GM18511 (cell line): ENCODE data around the gene ITGAE.

Experiments
- ATAC-seq: cut with Tn5 transposase; IDR thresholded peaks from one replicate; pipeline ENCODE4 v1.9.1; 2021; ENCODE audit warnings: mild to moderate bottlenecking, moderate library complexity; ENCODE audit not compliant: unreplicated experiment

ITGAE gene

DNA sequence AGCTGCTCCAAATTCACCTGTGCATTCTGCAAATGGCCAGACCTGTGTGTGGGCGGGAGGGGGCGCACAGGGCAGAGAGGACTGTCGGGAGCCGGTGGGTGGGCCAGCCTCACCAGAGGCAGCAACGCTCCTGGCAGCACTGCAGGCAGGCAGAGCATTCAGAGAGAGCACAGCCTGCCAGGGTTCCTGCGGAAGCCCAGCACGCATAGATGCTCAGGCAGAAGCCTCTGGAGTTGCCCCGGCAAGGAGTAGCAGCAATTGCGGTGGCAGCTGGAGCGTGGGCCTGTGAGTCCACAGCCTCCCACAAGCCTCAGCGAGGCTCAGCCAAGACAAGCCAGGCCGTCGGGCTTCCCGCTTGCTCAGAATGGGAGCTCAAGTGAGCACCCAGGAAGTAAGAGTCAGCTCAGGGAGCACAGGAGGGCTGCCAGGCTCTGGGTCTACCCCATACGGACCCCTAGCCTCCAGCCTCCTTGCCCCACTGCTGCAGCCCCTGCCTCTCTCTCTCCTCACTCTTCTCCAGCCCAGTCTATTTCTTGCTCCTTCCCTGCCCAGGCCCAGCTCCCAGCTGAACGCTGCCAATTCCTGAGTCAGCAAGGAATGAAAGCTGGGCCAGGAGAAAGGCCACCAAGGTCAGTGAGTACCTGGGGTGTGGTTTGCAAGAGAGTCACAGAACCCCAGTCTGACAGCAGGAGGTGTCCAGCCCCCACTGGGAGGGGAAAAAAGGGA lies 122.7 kb downstream of the ITGAE start:
- ATAC-seq, result no peak

DNA sequence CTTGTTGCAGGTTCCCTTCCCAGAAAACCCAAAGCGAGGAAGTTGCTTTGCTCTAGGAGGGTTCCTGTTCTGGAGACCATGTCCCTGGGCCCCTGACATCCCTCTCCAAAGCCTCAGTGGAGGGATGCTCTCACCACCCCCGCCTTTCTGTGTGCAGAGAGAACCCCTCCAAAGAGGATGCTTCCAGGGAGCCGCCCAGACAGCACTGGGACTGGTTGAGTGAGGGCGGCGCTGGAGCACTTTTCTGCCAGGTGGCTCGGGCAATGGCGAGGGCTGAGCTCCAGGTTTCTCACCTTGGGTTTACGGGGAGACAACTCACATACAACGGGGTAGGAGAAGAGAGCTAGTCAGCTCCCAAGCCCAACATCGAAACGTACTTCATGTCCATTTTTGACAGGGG lies 125.1 kb downstream of the ITGAE start:
- ATAC-seq, result no peak

DNA sequence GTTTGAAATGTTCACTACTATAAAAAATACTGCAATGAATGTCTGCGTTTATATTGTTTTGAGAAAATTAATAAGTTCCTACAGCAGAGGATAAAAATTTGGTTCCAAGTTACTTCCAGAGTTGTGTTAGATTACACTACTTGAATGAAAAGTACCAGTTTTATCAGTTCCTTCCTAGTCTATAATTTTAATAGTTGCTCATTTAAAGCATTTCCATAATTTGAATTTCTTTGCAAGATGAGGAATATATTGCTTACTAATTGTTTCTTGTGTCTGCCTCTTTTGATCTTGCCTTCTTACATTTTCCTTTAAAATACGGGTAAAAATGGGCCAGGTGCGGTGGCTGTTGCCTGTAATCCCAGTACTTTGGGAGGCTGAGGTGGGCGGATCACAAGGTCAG lies 128.4 kb downstream of the ITGAE start:
- no peak for ATAC-seq

DNA sequence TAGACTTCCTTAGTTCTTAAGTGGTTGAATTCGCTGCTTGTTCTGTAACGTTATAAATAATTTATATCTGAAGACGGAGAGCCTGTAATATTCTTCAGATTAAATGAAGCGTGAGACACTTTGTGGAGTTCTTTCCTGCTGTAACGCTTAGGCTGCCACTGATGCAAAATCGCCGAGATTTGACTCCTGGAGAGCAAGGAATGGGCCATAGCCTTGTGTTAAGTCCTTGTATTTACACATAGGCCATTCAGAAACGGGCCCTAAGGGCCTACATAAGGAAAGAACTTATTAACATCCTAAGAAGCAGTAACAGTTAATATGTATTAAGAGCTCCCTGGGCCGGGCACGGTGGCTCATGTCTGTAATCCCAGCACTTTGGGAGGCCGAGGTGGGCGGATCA lies 131.4 kb downstream of the ITGAE start:
- no peak for ATAC-seq

DNA sequence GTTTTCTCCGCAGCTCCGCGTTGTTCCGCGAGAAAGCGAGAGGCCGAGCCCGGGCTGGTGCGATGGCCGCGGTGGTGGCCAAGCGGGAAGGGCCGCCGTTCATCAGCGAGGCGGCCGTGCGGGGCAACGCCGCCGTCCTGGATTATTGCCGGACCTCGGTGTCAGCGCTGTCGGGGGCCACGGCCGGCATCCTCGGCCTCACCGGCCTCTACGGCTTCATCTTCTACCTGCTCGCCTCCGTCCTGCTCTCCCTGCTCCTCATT lies 132.0 kb downstream of the ITGAE start:
- ATAC-seq, result no peak

DNA sequence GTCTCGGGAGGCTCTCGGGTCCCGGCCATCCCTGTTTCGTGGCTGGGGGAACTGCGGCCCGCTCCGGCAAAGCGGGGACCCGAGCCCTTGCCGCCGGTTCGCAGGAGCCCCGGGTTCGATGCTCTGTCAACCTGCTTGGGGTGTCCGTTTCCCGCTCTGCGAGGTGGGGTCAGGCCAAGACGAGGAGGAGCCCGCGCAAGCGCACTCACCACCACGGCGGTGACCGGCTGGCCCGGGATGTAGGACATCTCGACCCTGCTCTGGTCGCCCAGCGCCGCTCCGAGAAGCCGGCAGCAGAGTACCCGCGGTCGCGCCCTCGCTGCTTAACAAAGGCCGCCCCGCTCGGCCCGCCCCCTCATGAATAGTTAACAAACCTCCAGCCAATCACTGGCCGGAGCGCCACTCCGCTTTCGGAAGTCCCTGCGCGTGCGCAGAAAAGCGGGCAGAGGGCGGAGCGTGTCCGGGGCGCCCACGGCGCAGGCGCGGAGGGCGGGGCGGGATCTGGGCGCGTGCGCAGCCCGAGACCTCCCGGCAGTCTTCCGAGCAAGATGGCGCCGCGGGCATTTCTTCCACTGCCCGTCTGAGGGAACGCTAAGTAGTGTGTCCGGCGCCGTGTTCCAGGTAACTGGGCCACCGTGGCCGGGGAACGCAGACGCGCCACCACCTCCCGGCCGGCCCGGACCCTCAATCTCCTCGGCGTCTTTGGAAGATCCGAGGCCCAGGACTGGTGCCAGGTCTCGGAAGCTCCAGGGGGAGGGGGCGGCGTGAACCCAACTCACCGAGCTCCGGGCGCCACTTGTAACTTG lies 132.5 kb downstream of the ITGAE start, which contains the start of the genes EMC6 and TAX1BP3:
Gene EMC6 (plus strand): TSS at position 534 of the 806 bp plus-strand sequence. CDS start 335 bp downstream, outside the sequence.
Gene TAX1BP3 (minus strand): TSS at position 300 of the 806 bp plus-strand sequence. CDS start 52 bp downstream, at position 248.
- peak; percentile 92 for ATAC-seq

DNA sequence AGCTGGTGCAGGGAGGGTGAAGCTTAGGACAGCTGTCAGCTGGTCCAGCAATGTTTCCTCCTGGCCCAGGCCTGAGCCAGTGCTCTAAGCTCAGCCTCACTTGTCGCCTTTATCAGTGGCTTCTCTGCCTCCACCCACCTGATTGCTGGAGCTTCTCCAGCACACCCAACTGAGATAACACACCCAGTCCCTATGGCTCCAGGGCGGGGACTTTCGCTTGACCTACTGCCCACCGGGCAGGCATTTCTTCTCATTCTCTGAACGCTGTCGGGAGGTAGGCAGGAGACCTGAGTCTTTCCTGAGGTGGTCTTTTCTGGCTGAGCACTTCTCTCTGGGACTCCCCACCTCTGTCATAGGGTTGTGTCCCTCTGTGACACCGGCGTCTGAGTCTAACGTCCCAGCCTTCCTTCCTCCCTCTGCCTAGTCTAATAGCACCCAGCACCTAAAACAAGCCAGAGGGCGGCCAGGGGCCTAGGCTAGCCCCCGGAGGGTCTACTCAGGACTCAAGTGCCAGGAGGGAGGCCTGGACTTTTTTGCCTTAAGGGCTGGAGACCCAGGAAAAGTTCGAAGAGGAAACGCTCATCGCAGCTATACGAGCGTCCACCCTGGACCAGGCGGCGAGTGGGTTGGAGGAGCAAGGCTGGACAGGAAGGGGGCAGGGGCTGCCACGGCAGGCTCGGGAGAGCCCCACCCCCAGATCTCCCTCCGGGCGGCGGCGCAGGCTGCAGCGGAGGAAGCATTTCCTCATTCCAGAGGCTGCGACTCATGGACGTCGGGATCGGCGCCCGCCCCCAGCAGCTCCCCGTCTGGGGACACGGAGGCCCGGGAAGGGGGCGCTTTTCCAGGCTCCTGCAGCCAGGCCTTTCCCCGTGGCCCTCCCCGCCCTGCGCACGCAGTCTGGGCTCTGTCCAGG lies 133.4 kb downstream of the ITGAE start:
- peak; percentile 7 for ATAC-seq

DNA sequence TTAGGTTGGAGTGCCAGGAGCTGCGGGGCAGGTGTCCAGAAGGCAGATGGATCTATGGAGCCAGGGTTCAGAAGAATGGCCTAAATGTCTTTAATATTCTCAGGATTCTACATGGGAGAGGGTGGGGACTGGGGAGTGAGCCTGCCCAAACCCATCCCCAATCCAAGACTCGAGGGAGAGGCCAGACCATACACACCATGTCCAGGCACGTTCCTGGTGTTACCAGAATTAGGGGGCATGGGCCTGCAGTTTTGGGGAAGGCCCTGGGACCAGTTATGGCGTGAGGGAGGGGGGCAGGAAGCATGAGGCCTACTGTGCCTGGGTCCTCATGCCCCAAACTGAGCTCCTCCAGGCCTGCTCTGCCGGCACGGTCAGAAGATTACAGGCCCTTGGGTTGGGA lies 134.5 kb downstream of the ITGAE start:
- ATAC-seq, result no peak

DNA sequence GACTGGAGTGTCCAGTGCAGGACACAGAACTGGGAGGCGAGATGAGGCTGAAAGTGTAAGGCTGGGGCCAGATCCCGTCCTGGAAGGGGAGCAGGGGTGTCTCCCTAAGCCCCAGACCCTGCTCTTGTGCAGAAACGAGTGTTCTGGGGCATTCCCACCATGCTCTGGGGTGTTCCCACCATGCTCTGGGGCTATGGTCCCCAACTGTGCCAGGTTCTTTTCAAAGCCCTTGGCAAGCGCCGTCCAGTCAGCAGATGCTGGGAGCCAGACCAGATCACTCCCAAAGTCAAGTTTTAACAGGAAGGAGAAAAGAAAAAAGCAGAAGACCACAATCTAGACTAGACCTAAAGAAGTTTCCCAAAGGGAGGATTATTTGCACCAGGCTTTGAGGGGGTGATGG lies 135.2 kb downstream of the ITGAE start:
- no peak for ATAC-seq
